ENCODE results near the gene ETS1.

ETS1 gene

GRCh38 chr11:128516886-128517285 is 70.5 kb downstream of the ETS1 start:
- H3K9me3 ChIP-seq = no peaks in the 10 kb centered on the region
- no peaks in the 10 kb centered on the region; the same call in 1 of the 2 replicates for H3K4me1 ChIP-seq
- peaks cover 7% of the 10 kb centered on the region; the same call in 1 of the 2 replicates for H3K27me3 ChIP-seq (ENCODE audit: low read depth)
- no peaks in the 10 kb centered on the region for H3K36me3 ChIP-seq (replicated peaks)
- in situ Hi-C loops (cut with MboI; ENCODE audit: low sequenced_read_pairs) = no loop called here
- no peak for DNase-seq (ENCODE audit: low spot score in 2 of 2)
- no peak overlapping the region for H3K4me3 ChIP-seq

GRCh38 chr11:128515826-128516778 is 71.3 kb downstream of the ETS1 start:
- Histone ChIP-seq H3K4me3 (no peak overlapping the region), H3K9me3 (no peaks in the 10 kb centered on the region), H3K36me3 (replicated peaks) (no peaks in the 10 kb centered on the region), H3K27me3 (ENCODE audit: low read depth) (peaks cover 7% of the 10 kb centered on the region; the same call in 1 of the 2 replicates), H3K4me1 (no peaks in the 10 kb centered on the region; the same call in 1 of the 2 replicates)
- no peak for DNase-seq (ENCODE audit: low spot score in 2 of 2)
- in situ Hi-C loops (cut with MboI; ENCODE audit: low sequenced_read_pairs) = no loop called here

GRCh38 chr11:128515086-128515485 is 72.3 kb downstream of the ETS1 start:
- no peaks in the 10 kb centered on the region for H3K36me3 ChIP-seq (replicated peaks)
- H3K4me3 ChIP-seq = no peak overlapping the region
- H3K9me3 ChIP-seq = no peaks in the 10 kb centered on the region
- no peak for DNase-seq (ENCODE audit: low spot score in 2 of 2)
- peaks cover 7% of the 10 kb centered on the region; the same call in 1 of the 2 replicates for H3K27me3 ChIP-seq (ENCODE audit: low read depth)
- H3K4me1 ChIP-seq = no peaks in the 10 kb centered on the region
- in situ Hi-C loops (cut with MboI; ENCODE audit: low sequenced_read_pairs) = no loop called here

- DNase-seq (ENCODE audit: low spot score in 2 of 2) = no peak
- no peaks in the 10 kb centered on the region for H3K36me3 ChIP-seq (replicated peaks)
Observed at GRCh38 chr11:128513915-128514681, 73.3 kb downstream of the ETS1 start.

GRCh38 chr11:128512474-128512996 is 74.8 kb downstream of the ETS1 start:
- in situ Hi-C loops (cut with MboI; ENCODE audit: low sequenced_read_pairs) = no loop called here
- DNase-seq (ENCODE audit: low spot score in 2 of 2) = no peak
- no peak overlapping the region for H3K4me3 ChIP-seq
- H3K4me1 ChIP-seq = peaks cover 12% of the 10 kb centered on the region
- H3K36me3 ChIP-seq (replicated peaks) = no peaks in the 10 kb centered on the region
- no peaks in the 10 kb centered on the region for H3K9me3 ChIP-seq
- peaks cover 7% of the 10 kb centered on the region; the same call in 1 of the 2 replicates for H3K27me3 ChIP-seq (ENCODE audit: low read depth)

More at GRCh38 chr11:128513915-128514681, 73.3 kb downstream of the ETS1 start:
- no peaks in the 10 kb centered on the region for H3K9me3 ChIP-seq
- in situ Hi-C loops (cut with MboI; ENCODE audit: low sequenced_read_pairs) = no loop called here
- no peak overlapping the region for H3K4me3 ChIP-seq
- H3K4me1 ChIP-seq = no peaks in the 10 kb centered on the region
- peaks cover 7% of the 10 kb centered on the region; the same call in 1 of the 2 replicates for H3K27me3 ChIP-seq (ENCODE audit: low read depth)

- DNase-seq (ENCODE audit: low spot score in 2 of 2) = no peak
- H3K36me3 ChIP-seq (replicated peaks) = no peaks in the 10 kb centered on the region
- no peak overlapping the region for H3K4me3 ChIP-seq
- in situ Hi-C loops (cut with MboI; ENCODE audit: low sequenced_read_pairs) = no loop called here
- peaks cover 7% of the 10 kb centered on the region; the same call in 1 of the 2 replicates for H3K27me3 ChIP-seq (ENCODE audit: low read depth)
- H3K9me3 ChIP-seq = no peaks in the 10 kb centered on the region
- H3K4me1 ChIP-seq = peaks cover 19% of the 10 kb centered on the region
Observed at GRCh38 chr11:128511712-128512111, 75.6 kb downstream of the ETS1 start.

GRCh38 chr11:128509621-128510389 is 77.6 kb downstream of the ETS1 start:
- no peaks in the 10 kb centered on the region for H3K36me3 ChIP-seq (replicated peaks)
- in situ Hi-C loops (cut with MboI; ENCODE audit: low sequenced_read_pairs) = no loop called here
- no peaks in the 10 kb centered on the region; the same call in 1 of the 2 replicates for H3K27me3 ChIP-seq (ENCODE audit: low read depth)
- peaks cover 19% of the 10 kb centered on the region for H3K4me1 ChIP-seq
- DNase-seq (ENCODE audit: low spot score in 2 of 2) = no peak
- no peaks in the 10 kb centered on the region for H3K9me3 ChIP-seq
- no peak overlapping the region for H3K4me3 ChIP-seq

- H3K36me3 ChIP-seq (replicated peaks) = no peaks in the 10 kb centered on the region
Observed at GRCh38 chr11:128508770-128509510, 78.4 kb downstream of the ETS1 start.

GRCh38 chr11:128507936-128508335 is 79.4 kb downstream of the ETS1 start:
- Histone ChIP-seq H3K4me3 (no peak overlapping the region), H3K4me1 (peaks cover 19% of the 10 kb centered on the region)
- in situ Hi-C loops (cut with MboI; ENCODE audit: low sequenced_read_pairs) = no loop called here

More at GRCh38 chr11:128508770-128509510, 78.4 kb downstream of the ETS1 start:
- Histone ChIP-seq H3K4me1 (peaks cover 19% of the 10 kb centered on the region), H3K4me3 (no peak overlapping the region), H3K27me3 (ENCODE audit: low read depth) (no peaks in the 10 kb centered on the region), H3K9me3 (no peaks in the 10 kb centered on the region)
- no peak for DNase-seq (ENCODE audit: low spot score in 2 of 2)
- in situ Hi-C loops (cut with MboI; ENCODE audit: low sequenced_read_pairs) = no loop called here

GRCh38 chr11:128506999-128507611 is 80.3 kb downstream of the ETS1 start:
- in situ Hi-C loops (cut with MboI; ENCODE audit: low sequenced_read_pairs) = no loop called here
- H3K27me3 ChIP-seq (ENCODE audit: low read depth) = no peaks in the 10 kb centered on the region
- H3K9me3 ChIP-seq = no peaks in the 10 kb centered on the region
- peak; percentile 7 to 40 for DNase-seq (ENCODE audit: low spot score in 2 of 2)
- H3K4me3 ChIP-seq = no peak overlapping the region
- H3K4me1 ChIP-seq = peaks cover 24% of the 10 kb centered on the region
- no peaks in the 10 kb centered on the region for H3K36me3 ChIP-seq (replicated peaks)

More at GRCh38 chr11:128507936-128508335, 79.4 kb downstream of the ETS1 start:
- no peaks in the 10 kb centered on the region for H3K9me3 ChIP-seq
- H3K27me3 ChIP-seq (ENCODE audit: low read depth) = no peaks in the 10 kb centered on the region
- H3K36me3 ChIP-seq (replicated peaks) = no peaks in the 10 kb centered on the region
- DNase-seq (ENCODE audit: low spot score in 2 of 2) = peak in 1 of 2 experiments; percentile 53

GRCh38 chr11:128506356-128506755 is 81.0 kb downstream of the ETS1 start:
- no peaks in the 10 kb centered on the region for H3K36me3 ChIP-seq (replicated peaks)
- in situ Hi-C loops (cut with MboI; ENCODE audit: low sequenced_read_pairs) = no loop called here

GRCh38 chr11:128505449-128506065 is 81.8 kb downstream of the ETS1 start:
- no peak for DNase-seq (ENCODE audit: low spot score in 2 of 2)
- H3K4me1 ChIP-seq = peaks cover 35% of the 10 kb centered on the region
- no peaks in the 10 kb centered on the region for H3K36me3 ChIP-seq (replicated peaks)
- H3K9me3 ChIP-seq = no peaks in the 10 kb centered on the region
- no peak overlapping the region for H3K4me3 ChIP-seq
- no peaks in the 10 kb centered on the region for H3K27me3 ChIP-seq (ENCODE audit: low read depth)
- in situ Hi-C loops (cut with MboI; ENCODE audit: low sequenced_read_pairs) = no loop called here

More at GRCh38 chr11:128506356-128506755, 81.0 kb downstream of the ETS1 start:
- Histone ChIP-seq H3K4me3 (no peak overlapping the region), H3K4me1 (peaks cover 30% of the 10 kb centered on the region), H3K27me3 (ENCODE audit: low read depth) (no peaks in the 10 kb centered on the region), H3K9me3 (no peaks in the 10 kb centered on the region)
- DNase-seq (ENCODE audit: low spot score in 2 of 2) = no peak

Measured in HAP-1 (cell line).